Cardiac muscle cell (in vitro differentiated cells and primary cell): ENCODE results near the gene FOXL2NB. TPM values are rescaled to one million over a fixed set of nuclear protein-coding genes. Genes with fewer than 3 reads are reported as not detected.

Experiments used
- DNase-seq, 2 donors: peaks; one replicate each; pipeline versions ENCODE4 v3.0.0 to v3.0.0-alpha.2; 2010 to 2017; ENCODE audit warnings: low read depth in 1 of 2, low spot score in 1 of 2
- H3K27ac ChIP-seq: fragments of 200-600 bp; sonication (generic); 2 replicates; pipeline ENCODE4 v1.5.1; 2016
- H3K27me3 ChIP-seq: fragments of 200-600 bp; sonication (generic); 2 replicates; pipeline ENCODE4 v1.6.0; 2016; ENCODE audit warnings: control low read depth
- H3K36me3 ChIP-seq: fragments of 200-600 bp; sonication (generic); 2 replicates; pipeline ENCODE4 v1.5.1; 2016; ENCODE audit warnings: control low read depth
- H3K4me1 ChIP-seq: fragments of 200-600 bp; sonication (generic); 2 replicates; pipeline ENCODE4 v1.8.1; 2017; ENCODE audit warnings: low read depth, mild to moderate bottlenecking, mixed run types
- H3K4me3 ChIP-seq: fragments of 200-600 bp; sonication (generic); 2 replicates; pipeline ENCODE4 v1.5.1; 2016; ENCODE audit warnings: mild to moderate bottlenecking
- H3K9me3 ChIP-seq: fragments of 200-600 bp; sonication (generic); 2 replicates; pipeline ENCODE4 v1.5.1; 2017; ENCODE audit warnings: low read depth, mild to moderate bottlenecking, control low read depth
- CTCF ChIP-seq: IDR thresholded peaks from 2 replicates; pipeline ENCODE4 v1.5.1; 2012; ENCODE audit warnings: low read depth, mild to moderate bottlenecking, low read length
- polyA plus RNA-seq: library from polyadenylated mRNA; unstranded; fragments of >200 nt; fragmentation: Nextera tagmentation; extraction: Ambion mirVana; gene quantifications from 2 replicates; pipeline ENCODE4 v1.2.1, GENCODE V29; 2016
- total RNA-seq: library from RNA; depleted of rRNA; stranded (reverse); fragments of >200 nt; gene quantifications from 2 replicates; pipeline ENCODE4 v1.2.3, GENCODE V29; 2016

The FOXL2NB gene
- total and polyA plus RNA-seq, 2 experiments from 2014 or later: not detected

- H3K4me3 ChIP-seq: peak overlapping the region; percentile 31
- H3K4me1 ChIP-seq: peaks cover 5% of the 10 kb centered on the region
- H3K27ac ChIP-seq: no peak overlapping the region
- H3K27me3 ChIP-seq: peaks cover 100% of the 10 kb centered on the region
- H3K9me3 ChIP-seq: no peaks in the 10 kb centered on the region
- H3K36me3 ChIP-seq: no peaks in the 10 kb centered on the region
- no peak for TF ChIP-seq CTCF
- DNase-seq: peak; percentile 59 to 70
Measured at GRCh38 chr3:138950006-138950644, 3.1 kb downstream of the FOXL2NB start.

GRCh38 chr3:138950701-138951100 is 3.7 kb downstream of the FOXL2NB start:
- Histone ChIP-seq H3K27me3 (peaks cover 100% of the 10 kb centered on the region), H3K36me3 (no peaks in the 10 kb centered on the region), H3K4me3 (no peak overlapping the region), H3K4me1 (peaks cover 3% of the 10 kb centered on the region), H3K27ac (no peak overlapping the region), H3K9me3 (no peaks in the 10 kb centered on the region)
- no peak for TF ChIP-seq CTCF
- no peak for DNase-seq

- Histone ChIP-seq H3K9me3 (no peaks in the 10 kb centered on the region), H3K27me3 (peaks cover 55% of the 10 kb centered on the region), H3K4me3 (no peak overlapping the region), H3K36me3 (no peaks in the 10 kb centered on the region), H3K27ac (no peak overlapping the region), H3K4me1 (no peaks in the 10 kb centered on the region)
- DNase-seq: no peak
- no peak for TF ChIP-seq CTCF
Measured at GRCh38 chr3:138960417-138960852, 13.4 kb downstream of the FOXL2NB start.

GRCh38 chr3:138962854-138963560 is 16.0 kb downstream of the FOXL2NB start:
- no peak for DNase-seq
- no peak for TF ChIP-seq CTCF

GRCh38 chr3:138964264-138964663 is 17.2 kb downstream of the FOXL2NB start:
- DNase-seq: no peak
- no peaks in the 10 kb centered on the region for H3K36me3 ChIP-seq
- H3K4me1 ChIP-seq: no peaks in the 10 kb centered on the region
- no peak overlapping the region for H3K27ac ChIP-seq
- H3K27me3 ChIP-seq: peaks cover 25% of the 10 kb centered on the region
- no peak overlapping the region for H3K4me3 ChIP-seq
- no peaks in the 10 kb centered on the region for H3K9me3 ChIP-seq
- no peak for TF ChIP-seq CTCF

More at GRCh38 chr3:138962854-138963560, 16.0 kb downstream of the FOXL2NB start:
- H3K36me3 ChIP-seq: no peaks in the 10 kb centered on the region
- no peak overlapping the region for H3K4me3 ChIP-seq
- H3K9me3 ChIP-seq: no peaks in the 10 kb centered on the region
- H3K4me1 ChIP-seq: no peaks in the 10 kb centered on the region
- peaks cover 30% of the 10 kb centered on the region for H3K27me3 ChIP-seq
- H3K27ac ChIP-seq: no peak overlapping the region
